K562 (cell line): Measurements from ENCODE around the gene JPT1. TPM values are rescaled to one million over a fixed set of nuclear protein-coding genes. Genes with fewer than 3 reads are reported as not detected.

Source experiments
- ATAC-seq: fragments of 200-7000 bp; cut with Tn5 transposase; 3 replicates; pipeline ENCODE4 v1.9.1; 2020; ENCODE audit warnings: moderate library complexity
- BruUV-seq: library from RNA; stranded (reverse); fragments of 400-500 nt; replicated peaks from 2 replicates; lab custom pipeline; 2021; lab: Mats Ljungman, UMichigan
- CTCF ChIA-PET: fragments of 300-600 bp; formaldehyde crosslinking; extraction: SDS; loops from one replicate; lab custom pipeline; 2021; ENCODE audit warnings: low intra/inter-chr PET ratio; lab: Yijun Ruan, JAX
- POLR2A ChIA-PET: fragments of 300-600, 350-650 bp; sonication (Branson Sonifier 250); formaldehyde crosslinking; extraction: SDS; loops from one replicate; lab custom pipeline; 2021; ENCODE audit warnings: antibody characterized with exemption, inconsistent platforms; lab: Yijun Ruan, JAX
- DNase-seq, 4 experiments: peaks; one replicate each; pipeline versions ENCODE4 v3.0.0 to v3.0.0-alpha.2; 2011 to 2018; ENCODE audit warnings: low spot score in 3 of 4, mixed read lengths in 3 of 4; ENCODE audit errors: extremely low read depth in 1 of 4
- FAIRE-seq: peaks from 2 replicates; lab custom pipeline; 2011; peaks lifted over from hg19 to GRCh38; lab: Jason Lieb, UNC
- H2AFZ ChIP-seq: 2 replicates; pipeline ENCODE4 v1.6.0; 2011; ENCODE audit warnings: low read depth, low read length, control low read depth, inconsistent platforms
- H3K27ac ChIP-seq: fragments of 200-600 bp; 3 replicates; pipeline ENCODE4 v1.8.0; 2011; ENCODE audit warnings: low read depth, mild to moderate bottlenecking, control low read depth, inconsistent platforms, low read length, moderate library complexity, mixed read lengths; ENCODE audit errors: extremely low read depth
- H3K27me3 ChIP-seq, 2 experiments: fragments of 300-600 bp in 1 of 2; 2 replicates in 1 of 2; 3 replicates in 1 of 2; pipeline versions ENCODE4 v1.6.0 to v1.8.0; 2011; ENCODE audit warnings: inconsistent platforms in 2 of 2, low read length in 2 of 2, mild to moderate bottlenecking in 1 of 2, mixed read lengths in 1 of 2, moderate library complexity in 1 of 2; ENCODE audit not compliant: control insufficient read depth in 2 of 2, insufficient read depth in 2 of 2
- H3K36me3 ChIP-seq: fragments of 300-600 bp; 3 replicates; pipeline ENCODE4 v1.8.0; 2011; ENCODE audit warnings: mild to moderate bottlenecking, low read length, inconsistent platforms; ENCODE audit not compliant: control insufficient read depth, insufficient read depth
- H3K4me1 ChIP-seq, 2 experiments: fragments of 200-600 bp in 1 of 2; replicated peaks in 1 of 2; 2 replicates in 1 of 2; 3 replicates in 1 of 2; pipeline versions ENCODE4 v1.5.1 to v1.8.0; 2011; ENCODE audit warnings: inconsistent platforms in 2 of 2, low read length in 2 of 2, mild to moderate bottlenecking in 1 of 2, mixed read lengths in 1 of 2, moderate library complexity in 1 of 2; ENCODE audit not compliant: control insufficient read depth in 2 of 2, insufficient read depth in 2 of 2
- H3K4me2 ChIP-seq: 2 replicates; pipeline ENCODE4 v1.6.1; 2011; ENCODE audit warnings: low read length, control low read depth, inconsistent platforms, mixed read lengths; ENCODE audit not compliant: insufficient read depth
- H3K4me3 ChIP-seq: fragments of 200-600 bp; sonication (generic), shearing (Covaris generic); 2 replicates; pipeline ENCODE4 v1.5.1; 2016; ENCODE audit warnings: control low read depth, inconsistent platforms
- H3K79me2 ChIP-seq: fragments of 200-600 bp; 3 replicates; pipeline ENCODE4 v1.8.0; 2011; ENCODE audit warnings: low read length, inconsistent platforms; ENCODE audit not compliant: control insufficient read depth, insufficient read depth
- H3K9ac ChIP-seq, 2 experiments: 2 replicates each; pipeline versions ENCODE4 v1.6.0 to v1.6.1; 2011; ENCODE audit warnings: low read depth in 2 of 2, low read length in 2 of 2, control low read depth in 1 of 2, inconsistent platforms in 1 of 2, mild to moderate bottlenecking in 1 of 2, mixed read lengths in 1 of 2; ENCODE audit not compliant: insufficient read depth in 1 of 2
- H3K9me1 ChIP-seq: one replicate; pipeline ENCODE4 v1.6.0; 2011; ENCODE audit warnings: inconsistent platforms, mild to moderate bottlenecking, low read length, moderate library complexity; ENCODE audit not compliant: control insufficient read depth, insufficient read depth
- H3K9me3 ChIP-seq: replicated peaks from 2 replicates; pipeline ENCODE4 v1.5.1; 2011; ENCODE audit warnings: low read depth, low read length, inconsistent platforms; ENCODE audit not compliant: control insufficient read depth, insufficient read depth
- H4K20me1 ChIP-seq: replicated peaks from 2 replicates; pipeline ENCODE4 v1.6.1; 2011; ENCODE audit warnings: low read length, inconsistent platforms, mixed read lengths; ENCODE audit not compliant: control insufficient read depth, insufficient read depth
- C11orf30 ChIP-seq: fragments of 450-650 bp; IDR thresholded peaks from 2 replicates; pipeline ENCODE4 v1.6.1; 2016; ENCODE audit warnings: low read depth, mild to moderate bottlenecking
- HIVEP1 ChIP-seq: fragments of 250-450 bp; sonication (Bioruptor Pico); IDR thresholded peaks from 2 replicates; pipeline ENCODE4 v1.4.0; 2020; ENCODE audit warnings: mild to moderate bottlenecking
- JUN ChIP-seq, 2 experiments: sonication (generic) in 1 of 2; formaldehyde crosslinking in 1 of 2; IDR thresholded peaks; 2 replicates each; pipeline versions ENCODE4 v1.6.1 to v1.8.0; 2012 to 2022; ENCODE audit warnings: borderline replicate concordance in 2 of 2, mild to moderate bottlenecking in 2 of 2, improper control_type of control experiment in 1 of 2, low read depth in 1 of 2, low read length in 1 of 2, missing genetic modification reagents in 1 of 2
- KAT7 ChIP-seq: sonication (generic); formaldehyde crosslinking; IDR thresholded peaks from 2 replicates; pipeline ENCODE4 v1.8.0; 2022; ENCODE audit warnings: missing genetic modification reagents, mild to moderate bottlenecking, borderline replicate concordance
- KLF6 ChIP-seq: fragments of 250-450 bp; sonication (Bioruptor Pico); IDR thresholded peaks from 2 replicates; pipeline ENCODE4 v1.4.0; 2020; ENCODE audit warnings: mild to moderate bottlenecking, moderate library complexity, borderline replicate concordance
- MLX ChIP-seq, 2 experiments: fragments of 450-650 bp in 1 of 2; sonication (generic) in 1 of 2; formaldehyde crosslinking; conservative IDR thresholded peaks; 2 replicates each; pipeline versions ENCODE4 v1.4.0 to v1.8.1; 2020 to 2022; ENCODE audit warnings: mild to moderate bottlenecking in 1 of 2, missing genetic modification reagents in 1 of 2
- NFE2L1 ChIP-seq: fragments of 450-650 bp; IDR thresholded peaks from 2 replicates; pipeline ENCODE4 v1.6.1; 2016; ENCODE audit warnings: missing genetic modification characterization, low read depth, mild to moderate bottlenecking, missing compliant biosample characterization, moderate library complexity, borderline replicate concordance
- SMARCA4 ChIP-seq: fragments of 450-650 bp; IDR thresholded peaks from 2 replicates; pipeline ENCODE4 v1.6.1; 2016
- SMARCA5 ChIP-seq: fragments of 450-650 bp; IDR thresholded peaks from 2 replicates; pipeline ENCODE4 v1.6.1; 2016
- SMC3 ChIP-seq: conservative IDR thresholded peaks from 2 replicates; pipeline ENCODE4 v1.6.1; 2011; ENCODE audit warnings: low read depth, low read length, improper control_type of control experiment; ENCODE audit not compliant: insufficient read depth
- SRSF3 ChIP-seq: fragments of 200-400 bp; formaldehyde crosslinking; IDR thresholded peaks from 2 replicates; pipeline ENCODE4 v1.6.1; 2016; ENCODE audit warnings: mild to moderate bottlenecking, low read length, moderate library complexity; ENCODE audit not compliant: insufficient read depth
- SUPT5H ChIP-seq: fragments of 450-650 bp; IDR thresholded peaks from 2 replicates; pipeline ENCODE4 v1.6.1; 2016
- TRIM24 ChIP-seq, 2 experiments: fragments of 450-650 bp; IDR thresholded peaks; 2 replicates each; pipeline ENCODE4 v1.6.1; 2016
- ZNF75A ChIP-seq: fragments of 450-650 bp; formaldehyde crosslinking; IDR thresholded peaks from 2 replicates; pipeline ENCODE4 v1.4.0; 2020; ENCODE audit warnings: mild to moderate bottlenecking
- WGBS: fragments of 100-300 bp; shearing (Covaris generic); methylation state at CpG from one replicate; pipeline ENCODE4 v1.1.6; 2016; ENCODE audit warnings: low coverage, mixed read lengths; ENCODE audit not compliant: insufficient coverage; ENCODE audit errors: missing lambda C conversion rate; 5-methylcytosine and 5-hydroxymethylcytosine counted together
- in situ Hi-C: fragments of 300-500 bp; cut with MboI; formaldehyde crosslinking; loops from 4 replicates; pipeline ENCODE4 v1.15.0; 2018; ENCODE audit warnings: inconsistent platforms, mixed read lengths
- intact Hi-C: fragments of 100-400 bp; cut with micrococcal nuclease; formaldehyde crosslinking; loops from 2 replicates; pipeline ENCODE4 v1.14.2; 2022
- polyA plus RNA-seq, 8 experiments: library from polyadenylated mRNA; depleted of rRNA in 4 of 8; stranded (reverse) in 5 of 8; unstranded in 3 of 8; fragments of >200 nt; fragmentation: Nextera tagmentation in 2 of 8; fragmentation: Illumina TruSeq in 1 of 8; extraction: Ambion mirVana in 2 of 8; extraction: Trizol in 1 of 8; gene quantifications; 2 replicates each; pipeline versions ENCODE4 v1.2.1 to v1.2.3, GENCODE V29; 2011 to 2014; ENCODE audit warnings: inconsistent platforms in 1 of 8, missing spikeins in 1 of 8
- total RNA-seq, 7 experiments: library from RNA; depleted of rRNA in 6 of 7; stranded (reverse); fragments of >200 nt in 6 of 7; fragmentation: Illumina TruSeq in 2 of 7; extraction: Trizol in 2 of 7; gene quantifications; 2 replicates each; pipeline versions ENCODE4 v1.2.1 to v1.2.3, GENCODE V29; 2011 to 2021; ENCODE audit warnings: low replicate concordance in 1 of 7
- TF ChIP-seq, protein P1 (sequence below): fragments of 250-450 bp; sonication (Bioruptor Pico); IDR thresholded peaks from 2 replicates; pipeline ENCODE4 v1.4.0; 2020; ENCODE audit warnings: mild to moderate bottlenecking, moderate library complexity
- TF ChIP-seq, protein P2 (sequence below): sonication (generic); formaldehyde crosslinking; IDR thresholded peaks from 2 replicates; pipeline ENCODE4 v1.8.1; 2023; ENCODE audit warnings: mild to moderate bottlenecking, missing genetic modification reagents

Gene JPT1
- total and polyA plus RNA-seq, 9 of the 15 experiments (the other 6 are each of a cell fraction or from before 2014, with no cell fraction given), result 56.7 to 292 (median 144) TPM

GRCh38 chr17:75087182-75087557 lies 67.1 kb downstream of the JPT1 start:
- Histone ChIP-seq H3K9me3 (no peaks in the 10 kb centered on the region), H3K9me1 (peaks cover 5% of the 10 kb centered on the region), H3K27me3 (no peaks in the 10 kb centered on the region; a peak in 1 of 5 replicates), H2AFZ (peak overlapping the region; percentile 91), H3K9ac (peak overlapping the region; percentile 71 to 88), H3K4me2 (peak overlapping the region; percentile 90), H3K4me1 (peaks cover 48 to 53% of the 10 kb centered on the region in 2 experiments), H3K27ac (peak overlapping the region; percentile 84), H3K79me2 (no peaks in the 10 kb centered on the region; the same call in 2 of the 3 replicates), H3K36me3 (no peaks in the 10 kb centered on the region), H3K4me3 (peak overlapping the region; percentile 34), H4K20me1 (no peaks in the 10 kb centered on the region)
- BruUV-seq, result TSS peak; percentile 81
- ChIA-PET POLR2A (interaction anchor here (0.7 to 3.0 kb wide), 6 partner anchors 9 to 27 kb away, joined by 3 to 11 read pairs (median 4); no protein-coding TSS in a partner anchor), CTCF (interaction anchor here (0.6 kb wide), 1 partner anchor 27 kb away, joined by 3 read pairs; no protein-coding TSS in a partner anchor)
- DNase-seq (no peak), ATAC-seq (peak; percentile 1; the same call in 1 of the 3 replicates), FAIRE-seq (no peak)
- intact Hi-C loops (no loop called here), in situ Hi-C loops (no loop called here)
- WGBS, result 46% methylated on average over 10 of the region's 12 CpGs
- TF ChIP-seq ZNF75A (no peak), TRIM24 (IDR thresholded peaks at IDR 0.05) (no peak), MLX (CRISPR knock-in tag; conservative IDR thresholded peaks at IDR 0.05) (no peak), SMC3 (no peak), SMARCA4 (no peak), JUN (IDR thresholded peaks at IDR 0.05; ENCODE audit: borderline replicate concordance, low read depth, low read length) (no peak), JUN (CRISPR knock-in tag; IDR thresholded peaks at IDR 0.05; ENCODE audit: borderline replicate concordance) (no peak), HIVEP1 (CRISPR knock-in tag) (no peak), KAT7 (CRISPR knock-in tag) (no peak), C11orf30 (no peak), KLF6 (CRISPR knock-in tag) (no peak), SMARCA5 (0 out of 2 replicates have a peak, but pooled peaks have one; percentile 15), NFE2L1 (no peak), SUPT5H (peak; percentile 59; the same call in 1 of the 2 replicates), SRSF3 (no peak)
- TF ChIP-seq, protein P1, sequence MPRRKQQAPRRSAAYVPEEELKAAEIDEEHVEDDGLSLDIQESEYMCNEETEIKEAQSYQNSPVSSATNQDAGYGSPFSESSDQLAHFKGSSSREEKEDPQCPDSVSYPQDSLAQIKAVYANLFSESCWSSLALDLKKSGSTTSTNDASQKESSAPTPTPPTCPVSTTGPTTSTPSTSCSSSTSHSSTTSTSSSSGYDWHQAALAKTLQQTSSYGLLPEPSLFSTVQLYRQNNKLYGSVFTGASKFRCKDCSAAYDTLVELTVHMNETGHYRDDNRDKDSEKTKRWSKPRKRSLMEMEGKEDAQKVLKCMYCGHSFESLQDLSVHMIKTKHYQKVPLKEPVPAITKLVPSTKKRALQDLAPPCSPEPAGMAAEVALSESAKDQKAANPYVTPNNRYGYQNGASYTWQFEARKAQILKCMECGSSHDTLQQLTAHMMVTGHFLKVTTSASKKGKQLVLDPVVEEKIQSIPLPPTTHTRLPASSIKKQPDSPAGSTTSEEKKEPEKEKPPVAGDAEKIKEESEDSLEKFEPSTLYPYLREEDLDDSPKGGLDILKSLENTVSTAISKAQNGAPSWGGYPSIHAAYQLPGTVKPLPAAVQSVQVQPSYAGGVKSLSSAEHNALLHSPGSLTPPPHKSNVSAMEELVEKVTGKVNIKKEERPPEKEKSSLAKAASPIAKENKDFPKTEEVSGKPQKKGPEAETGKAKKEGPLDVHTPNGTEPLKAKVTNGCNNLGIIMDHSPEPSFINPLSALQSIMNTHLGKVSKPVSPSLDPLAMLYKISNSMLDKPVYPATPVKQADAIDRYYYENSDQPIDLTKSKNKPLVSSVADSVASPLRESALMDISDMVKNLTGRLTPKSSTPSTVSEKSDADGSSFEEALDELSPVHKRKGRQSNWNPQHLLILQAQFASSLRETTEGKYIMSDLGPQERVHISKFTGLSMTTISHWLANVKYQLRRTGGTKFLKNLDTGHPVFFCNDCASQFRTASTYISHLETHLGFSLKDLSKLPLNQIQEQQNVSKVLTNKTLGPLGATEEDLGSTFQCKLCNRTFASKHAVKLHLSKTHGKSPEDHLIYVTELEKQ (CRISPR knock-in tag), result no peak
- TF ChIP-seq, protein P2, sequence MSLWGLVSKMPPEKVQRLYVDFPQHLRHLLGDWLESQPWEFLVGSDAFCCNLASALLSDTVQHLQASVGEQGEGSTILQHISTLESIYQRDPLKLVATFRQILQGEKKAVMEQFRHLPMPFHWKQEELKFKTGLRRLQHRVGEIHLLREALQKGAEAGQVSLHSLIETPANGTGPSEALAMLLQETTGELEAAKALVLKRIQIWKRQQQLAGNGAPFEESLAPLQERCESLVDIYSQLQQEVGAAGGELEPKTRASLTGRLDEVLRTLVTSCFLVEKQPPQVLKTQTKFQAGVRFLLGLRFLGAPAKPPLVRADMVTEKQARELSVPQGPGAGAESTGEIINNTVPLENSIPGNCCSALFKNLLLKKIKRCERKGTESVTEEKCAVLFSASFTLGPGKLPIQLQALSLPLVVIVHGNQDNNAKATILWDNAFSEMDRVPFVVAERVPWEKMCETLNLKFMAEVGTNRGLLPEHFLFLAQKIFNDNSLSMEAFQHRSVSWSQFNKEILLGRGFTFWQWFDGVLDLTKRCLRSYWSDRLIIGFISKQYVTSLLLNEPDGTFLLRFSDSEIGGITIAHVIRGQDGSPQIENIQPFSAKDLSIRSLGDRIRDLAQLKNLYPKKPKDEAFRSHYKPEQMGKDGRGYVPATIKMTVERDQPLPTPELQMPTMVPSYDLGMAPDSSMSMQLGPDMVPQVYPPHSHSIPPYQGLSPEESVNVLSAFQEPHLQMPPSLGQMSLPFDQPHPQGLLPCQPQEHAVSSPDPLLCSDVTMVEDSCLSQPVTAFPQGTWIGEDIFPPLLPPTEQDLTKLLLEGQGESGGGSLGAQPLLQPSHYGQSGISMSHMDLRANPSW (CRISPR knock-in tag), result peak; percentile 83; the same call in 1 of the 2 replicates
